ENCODE data around the gene BACH2.
"Not testable (repeated sequence)": the region's sequence is repeated elsewhere in the genome, so short reads cannot be mapped to it uniquely, and the experiment has no call there.

Gene BACH2

DNA sequence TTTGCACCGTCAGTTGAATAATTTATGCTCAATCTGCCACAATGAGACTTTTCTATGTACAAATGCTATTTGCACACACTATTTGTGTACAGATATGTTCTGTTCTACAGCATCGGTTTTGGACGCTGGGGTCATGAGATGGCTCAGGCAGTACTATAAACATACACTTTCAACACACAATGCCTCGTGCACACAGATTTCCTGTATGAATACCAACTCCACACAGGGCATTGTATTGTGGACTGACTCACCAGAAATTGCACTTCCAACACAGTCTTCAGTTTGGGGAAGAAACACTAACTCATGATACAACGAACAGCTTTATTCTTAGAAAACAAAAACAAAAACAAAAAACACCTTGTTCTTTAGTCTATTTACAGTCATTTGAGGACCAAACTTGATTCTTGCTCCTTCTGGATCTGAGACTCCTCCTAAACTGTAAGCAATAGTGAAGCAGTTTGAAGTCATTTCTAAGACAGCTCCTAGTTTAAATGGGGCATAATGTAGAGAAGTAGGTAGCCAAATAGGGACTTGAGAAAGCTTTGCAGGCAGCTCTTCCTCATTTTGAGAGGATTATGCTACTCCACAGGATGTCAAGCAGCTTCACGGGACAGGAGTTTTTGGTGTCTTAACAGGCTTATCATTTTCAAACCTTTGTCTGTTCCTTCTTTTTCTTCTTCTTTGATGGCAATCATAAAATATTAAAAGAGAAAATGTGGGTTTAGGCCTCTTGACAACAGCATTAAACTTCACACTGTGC, 368.7 kb downstream of the BACH2 start:
- DNase-seq (ENCODE audit: low spot score in 2 of 2) = no peak
- Histone ChIP-seq H3K36me3 (replicated peaks) (no peaks in the 10 kb centered on the region), H3K4me1 (no peaks in the 10 kb centered on the region), H3K9me3 (no peaks in the 10 kb centered on the region), H3K4me3 (no peak overlapping the region), H3K27me3 (ENCODE audit: low read depth) (no peaks in the 10 kb centered on the region)
- in situ Hi-C loops (cut with MboI; ENCODE audit: low sequenced_read_pairs) = no loop called here

DNA sequence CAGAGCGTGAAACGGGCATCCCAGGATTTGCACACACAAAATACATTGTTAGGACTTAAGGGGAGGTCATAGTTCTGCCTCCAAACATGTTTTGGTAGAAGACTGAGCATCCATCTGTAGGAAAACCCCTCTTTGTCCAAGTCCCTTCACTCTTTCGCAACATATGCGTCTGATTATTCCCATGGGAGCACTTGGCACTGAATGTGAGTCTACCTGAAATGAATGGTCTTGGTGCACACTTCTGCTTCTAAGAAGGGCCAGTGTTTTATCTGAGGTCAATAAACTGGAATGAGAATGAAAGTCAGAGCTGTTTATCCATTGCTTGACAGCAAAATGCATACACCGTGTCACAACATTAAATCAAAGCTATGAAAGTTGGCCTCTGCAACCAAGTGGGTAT, 369.4 kb downstream of the BACH2 start:
- Histone ChIP-seq H3K9me3 (no peaks in the 10 kb centered on the region), H3K27me3 (ENCODE audit: low read depth) (no peaks in the 10 kb centered on the region), H3K4me1 (no peaks in the 10 kb centered on the region), H3K36me3 (replicated peaks) (no peaks in the 10 kb centered on the region), H3K4me3 (no peak overlapping the region)
- DNase-seq (ENCODE audit: low spot score in 2 of 2) = no peak
- in situ Hi-C loops (cut with MboI; ENCODE audit: low sequenced_read_pairs) = no loop called here

DNA sequence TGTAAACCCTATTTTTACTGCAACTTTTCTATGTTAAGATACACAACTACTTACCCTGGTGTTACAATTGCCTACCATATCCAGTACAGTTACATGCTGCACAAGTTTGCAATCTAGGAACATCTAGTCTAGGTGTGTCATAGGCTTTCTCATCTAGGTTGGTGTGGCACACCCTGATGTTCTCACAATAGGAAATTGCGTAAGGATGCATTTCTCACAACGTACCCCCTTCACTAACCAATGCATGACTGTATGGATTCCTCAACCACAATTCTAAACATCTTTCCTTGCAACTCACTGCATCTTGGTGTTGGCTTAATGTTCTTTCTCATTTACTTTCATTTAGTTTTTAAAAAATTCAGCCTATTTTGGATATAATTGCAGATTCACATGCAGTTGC, 370.8 kb downstream of the BACH2 start:
- H3K27me3 ChIP-seq (ENCODE audit: low read depth) = no peaks in the 10 kb centered on the region
- no peaks in the 10 kb centered on the region for H3K4me1 ChIP-seq
- in situ Hi-C loops (cut with MboI; ENCODE audit: low sequenced_read_pairs) = no loop called here
- no peak overlapping the region for H3K4me3 ChIP-seq
- H3K36me3 ChIP-seq (replicated peaks) = no peaks in the 10 kb centered on the region
- no peaks in the 10 kb centered on the region for H3K9me3 ChIP-seq
- DNase-seq (ENCODE audit: low spot score in 2 of 2) = no peak

DNA sequence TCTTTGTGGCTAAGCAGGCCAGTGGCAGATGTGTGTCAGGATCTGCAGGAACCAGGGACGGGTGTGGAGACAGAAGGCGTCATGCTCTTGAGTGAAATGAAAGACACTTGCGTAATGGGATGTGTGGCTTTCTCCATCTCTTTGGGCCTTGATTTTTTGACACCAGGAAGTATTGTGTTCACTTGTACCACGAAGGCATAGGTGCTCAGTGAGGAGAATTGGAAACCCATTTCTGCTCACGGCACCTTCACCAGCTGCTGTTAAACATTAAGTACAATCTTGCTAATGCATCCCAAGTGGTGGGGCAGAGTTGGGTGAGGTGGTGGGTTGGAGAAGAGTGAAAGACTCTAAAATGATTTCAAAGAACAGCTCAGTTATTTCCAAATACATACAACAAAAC, 372.4 kb downstream of the BACH2 start:
- in situ Hi-C loops (cut with MboI; ENCODE audit: low sequenced_read_pairs) = no loop called here
- Histone ChIP-seq H3K4me1 (no peaks in the 10 kb centered on the region), H3K27me3 (ENCODE audit: low read depth) (no peaks in the 10 kb centered on the region), H3K4me3 (no peak overlapping the region), H3K9me3 (no peaks in the 10 kb centered on the region), H3K36me3 (replicated peaks) (no peaks in the 10 kb centered on the region)
- DNase-seq (ENCODE audit: low spot score in 2 of 2) = no peak

DNA sequence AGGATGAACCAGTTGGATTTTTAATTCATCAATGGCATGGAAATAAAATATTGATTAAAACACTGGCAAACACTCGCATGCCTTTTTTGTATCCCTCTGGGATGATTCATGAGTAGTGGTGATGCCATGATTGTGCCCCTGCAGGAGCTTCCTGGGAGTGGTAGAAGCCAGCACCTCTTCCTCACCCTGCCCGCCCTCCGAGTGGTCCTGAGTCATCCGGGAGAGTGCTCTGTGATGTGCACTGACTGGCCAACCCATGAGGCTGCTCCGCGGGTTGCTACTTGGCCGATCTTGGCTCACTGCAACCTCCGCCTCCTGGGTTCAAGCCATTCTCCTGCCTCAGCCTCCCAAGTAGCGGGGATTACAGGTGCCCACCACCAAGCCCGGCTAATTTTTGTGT, 375.0 kb downstream of the BACH2 start:
- Histone ChIP-seq H3K27me3 (ENCODE audit: low read depth) (no peaks in the 10 kb centered on the region), H3K9me3 (no peaks in the 10 kb centered on the region), H3K36me3 (replicated peaks) (no peaks in the 10 kb centered on the region), H3K4me1 (no peaks in the 10 kb centered on the region), H3K4me3 (no peak overlapping the region)
- DNase-seq (ENCODE audit: low spot score in 2 of 2) = no peak
- in situ Hi-C loops (cut with MboI; ENCODE audit: low sequenced_read_pairs) = no loop called here

DNA sequence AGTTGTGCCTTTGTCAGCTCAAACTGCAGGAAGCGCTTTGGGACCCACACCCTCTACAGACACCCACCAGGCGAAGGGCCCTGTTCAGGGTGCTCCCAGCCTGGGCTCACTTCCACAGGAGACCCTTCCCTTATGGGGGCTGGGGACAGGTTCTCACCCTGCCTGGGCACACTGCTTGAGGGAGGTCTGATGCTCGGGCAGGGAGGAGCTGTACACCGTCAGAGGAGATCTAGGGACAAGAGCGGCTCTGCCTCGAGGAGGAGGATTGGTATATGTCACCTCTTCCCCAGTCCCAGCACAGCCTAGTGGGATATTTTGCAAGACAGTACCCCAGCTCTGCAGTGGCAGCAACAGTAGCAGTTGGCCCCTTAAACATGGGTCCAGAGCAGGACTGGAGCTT, 375.4 kb downstream of the BACH2 start:
- H3K4me1 ChIP-seq = no peaks in the 10 kb centered on the region
- no peak for DNase-seq (ENCODE audit: low spot score in 2 of 2)
- in situ Hi-C loops (cut with MboI; ENCODE audit: low sequenced_read_pairs) = no loop called here

DNA sequence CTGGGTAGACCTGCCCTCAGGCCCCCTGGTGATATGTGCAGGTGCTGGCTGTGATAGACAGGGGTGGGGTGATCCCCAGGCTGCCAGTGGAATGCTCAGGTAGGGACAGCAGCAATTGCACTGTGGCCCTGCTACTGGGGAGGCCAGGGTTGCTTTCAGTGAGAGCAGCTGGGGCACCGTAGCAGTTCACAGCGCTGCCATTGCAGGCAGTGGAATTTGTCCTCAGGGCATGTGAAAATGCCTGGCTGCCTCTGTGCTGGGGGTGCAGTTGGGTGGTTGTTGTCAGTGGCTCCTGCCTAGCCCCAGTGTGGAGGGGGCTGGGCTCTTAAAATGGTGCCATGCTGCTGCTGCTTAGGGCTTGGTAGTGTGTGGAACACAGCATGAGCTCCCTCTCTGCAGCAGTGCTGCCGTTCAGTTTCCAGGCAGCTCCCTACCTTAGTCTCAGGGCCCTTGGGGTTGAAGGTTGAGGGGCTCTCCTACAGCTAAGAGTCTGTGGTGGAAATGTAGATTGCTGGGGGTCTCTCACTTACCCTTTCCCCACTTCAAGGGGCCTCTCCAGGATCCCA, 378.8 kb downstream of the BACH2 start:
- in situ Hi-C loops (cut with MboI; ENCODE audit: low sequenced_read_pairs) = no loop called here
- Histone ChIP-seq H3K27me3 (ENCODE audit: low read depth) (no peaks in the 10 kb centered on the region), H3K9me3 (no peaks in the 10 kb centered on the region)

More for the DNA sequence above, 375.4 kb downstream of the BACH2 start:
- no peaks in the 10 kb centered on the region for H3K9me3 ChIP-seq
- H3K27me3 ChIP-seq (ENCODE audit: low read depth) = no peaks in the 10 kb centered on the region
- no peak overlapping the region for H3K4me3 ChIP-seq
- H3K36me3 ChIP-seq (replicated peaks) = no peaks in the 10 kb centered on the region

DNA sequence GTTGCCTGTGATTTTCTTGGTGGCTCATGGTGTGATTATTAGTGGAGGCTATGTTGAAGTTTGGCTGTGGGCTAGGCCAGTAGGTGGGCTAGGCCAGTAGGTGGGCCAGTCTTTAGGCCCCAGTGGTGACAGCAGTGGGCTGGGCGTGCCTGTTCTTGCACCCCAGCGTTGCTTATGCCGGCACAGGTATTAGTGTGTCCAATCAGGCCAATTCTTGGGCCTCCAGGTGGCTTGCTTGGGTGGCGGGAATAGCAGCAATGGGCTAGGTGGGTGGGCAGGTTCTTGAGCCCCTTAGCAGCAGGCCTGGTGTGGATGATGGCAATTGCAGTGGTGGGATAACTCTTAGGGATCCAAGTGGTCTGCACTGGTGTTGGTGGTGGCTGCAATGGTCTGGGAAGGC, 379.4 kb downstream of the BACH2 start:
- Histone ChIP-seq H3K4me3 (no peak overlapping the region), H3K27me3 (ENCODE audit: low read depth) (no peaks in the 10 kb centered on the region), H3K4me1 (no peaks in the 10 kb centered on the region), H3K36me3 (replicated peaks) (no peaks in the 10 kb centered on the region), H3K9me3 (no peaks in the 10 kb centered on the region)
- no peak for DNase-seq (ENCODE audit: low spot score in 2 of 2)
- in situ Hi-C loops (cut with MboI; ENCODE audit: low sequenced_read_pairs) = no loop called here

More for the DNA sequence above, 378.8 kb downstream of the BACH2 start:
- Histone ChIP-seq H3K4me1 (no peaks in the 10 kb centered on the region), H3K4me3 (no peak overlapping the region), H3K36me3 (replicated peaks) (no peaks in the 10 kb centered on the region)
- DNase-seq (ENCODE audit: low spot score in 2 of 2) = no peak

DNA sequence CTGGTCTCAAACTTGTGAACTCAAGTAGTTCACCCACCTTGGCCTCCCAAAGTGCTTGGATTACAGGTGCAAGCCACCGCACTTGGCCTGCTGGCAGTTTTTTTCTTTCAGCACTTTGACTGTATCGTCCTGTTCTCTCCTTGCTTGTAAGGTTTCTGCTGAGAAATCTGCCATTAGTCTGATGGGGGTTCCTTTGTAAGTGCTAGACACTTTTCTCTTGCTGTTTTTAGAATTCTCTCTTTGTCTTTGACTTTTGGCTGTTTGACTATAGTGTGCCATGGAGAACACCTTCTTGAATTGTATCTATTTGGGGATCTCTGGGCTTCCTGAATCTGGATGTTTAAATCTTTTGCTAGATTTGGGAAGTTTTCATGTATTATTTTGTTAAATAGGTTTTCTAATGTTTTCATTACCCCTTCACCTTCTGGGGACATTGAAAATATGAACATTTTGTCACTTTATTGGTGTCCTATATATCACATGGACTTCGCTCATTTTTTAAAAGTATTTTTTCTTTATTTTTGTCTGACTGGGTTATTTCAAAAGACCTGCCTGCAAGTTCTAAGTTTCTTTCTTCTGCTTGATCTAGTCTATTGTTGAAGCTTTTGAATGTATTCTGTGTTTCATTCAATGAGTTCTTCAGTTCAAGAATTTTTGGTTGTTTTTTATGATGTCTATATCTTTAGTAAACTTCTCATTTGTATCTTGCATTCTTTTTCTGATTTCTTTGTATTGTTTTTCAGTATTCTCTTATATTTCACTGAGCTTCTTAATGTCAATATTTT, 380.3 kb downstream of the BACH2 start:
- H3K27me3 ChIP-seq (ENCODE audit: low read depth) = no peaks in the 10 kb centered on the region
- H3K4me1 ChIP-seq = no peaks in the 10 kb centered on the region
- H3K9me3 ChIP-seq = no peaks in the 10 kb centered on the region
- in situ Hi-C loops (cut with MboI; ENCODE audit: low sequenced_read_pairs) = no loop called here
- no peak overlapping the region for H3K4me3 ChIP-seq
- no peak for DNase-seq (ENCODE audit: low spot score in 2 of 2)
- H3K36me3 ChIP-seq (replicated peaks) = no peaks in the 10 kb centered on the region

DNA sequence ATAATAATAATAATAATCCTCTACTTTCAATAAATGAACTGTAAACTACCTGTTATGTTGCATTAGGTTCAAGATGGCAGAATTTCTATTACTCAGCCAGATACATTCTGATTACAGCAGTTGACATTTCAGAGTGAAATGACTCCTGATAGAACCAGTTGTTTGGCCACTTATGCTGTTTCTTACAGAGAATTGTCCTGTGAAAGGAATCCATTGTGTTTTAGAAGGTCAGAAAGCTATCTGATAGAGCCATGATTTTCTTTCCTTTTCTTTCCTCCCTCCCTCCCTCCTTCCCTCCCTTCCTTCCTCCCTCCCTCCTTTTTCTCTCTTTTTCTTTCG, 385.8 kb downstream of the BACH2 start:
- in situ Hi-C loops (cut with MboI; ENCODE audit: low sequenced_read_pairs) = no loop called here
- H3K4me1 ChIP-seq = peaks cover 4% of the 10 kb centered on the region; the same call in 1 of the 2 replicates
- no peaks in the 10 kb centered on the region for H3K9me3 ChIP-seq
- H3K36me3 ChIP-seq (replicated peaks) = no peaks in the 10 kb centered on the region
- DNase-seq (ENCODE audit: low spot score in 2 of 2) = no peak
- H3K4me3 ChIP-seq = no peak overlapping the region
- no peaks in the 10 kb centered on the region for H3K27me3 ChIP-seq (ENCODE audit: low read depth)

DNA sequence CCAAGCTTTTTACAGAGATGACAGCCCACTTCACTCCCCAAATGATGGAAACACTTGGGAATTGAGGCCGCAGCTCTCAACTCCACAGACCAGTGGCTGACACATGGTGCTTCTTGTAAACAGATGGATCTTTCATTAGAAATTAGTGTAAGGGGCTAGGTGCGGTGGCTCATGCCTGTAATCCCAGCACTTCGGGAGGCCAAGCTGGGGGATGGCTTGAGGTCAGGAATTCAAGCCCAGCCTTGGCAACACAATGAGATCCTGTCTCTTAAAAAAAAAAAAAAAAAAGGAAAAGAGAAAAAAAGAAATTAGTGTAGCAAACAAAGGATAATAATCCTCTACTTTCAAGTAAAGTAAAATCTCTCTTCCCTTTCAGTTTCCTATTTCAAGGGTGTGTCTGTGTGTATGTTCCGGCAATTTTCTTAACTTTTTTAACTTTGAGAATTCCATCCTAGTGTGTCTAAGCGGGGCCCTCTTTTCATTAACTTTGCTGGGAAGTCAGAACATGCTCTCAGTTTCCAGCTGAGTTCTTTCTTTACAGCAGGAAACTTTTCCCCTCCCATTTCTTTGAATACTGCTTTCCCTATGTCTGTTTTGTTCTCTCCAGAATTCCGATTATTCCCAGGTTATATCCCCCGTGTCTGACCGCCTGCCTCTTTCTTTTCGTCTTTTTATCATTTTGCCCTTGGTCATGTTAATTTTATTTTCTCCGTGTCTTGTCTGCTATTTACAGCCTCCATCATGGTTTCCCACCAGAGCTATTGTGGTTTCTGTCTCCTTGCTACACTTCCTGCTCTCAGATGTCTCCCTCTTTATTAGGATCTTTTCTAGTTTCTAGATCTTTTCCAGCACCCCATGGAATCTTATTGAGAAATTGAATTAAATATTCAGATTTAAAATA, 386.4 kb downstream of the BACH2 start:
- H3K4me3 ChIP-seq; in situ Hi-C loops (cut with MboI; ENCODE audit: low sequenced_read_pairs); H3K9me3 ChIP-seq; H3K4me1 ChIP-seq; H3K27me3 ChIP-seq (ENCODE audit: low read depth); DNase-seq (ENCODE audit: low spot score in 2 of 2); H3K36me3 ChIP-seq (replicated peaks): not testable (repeated sequence)

DNA sequence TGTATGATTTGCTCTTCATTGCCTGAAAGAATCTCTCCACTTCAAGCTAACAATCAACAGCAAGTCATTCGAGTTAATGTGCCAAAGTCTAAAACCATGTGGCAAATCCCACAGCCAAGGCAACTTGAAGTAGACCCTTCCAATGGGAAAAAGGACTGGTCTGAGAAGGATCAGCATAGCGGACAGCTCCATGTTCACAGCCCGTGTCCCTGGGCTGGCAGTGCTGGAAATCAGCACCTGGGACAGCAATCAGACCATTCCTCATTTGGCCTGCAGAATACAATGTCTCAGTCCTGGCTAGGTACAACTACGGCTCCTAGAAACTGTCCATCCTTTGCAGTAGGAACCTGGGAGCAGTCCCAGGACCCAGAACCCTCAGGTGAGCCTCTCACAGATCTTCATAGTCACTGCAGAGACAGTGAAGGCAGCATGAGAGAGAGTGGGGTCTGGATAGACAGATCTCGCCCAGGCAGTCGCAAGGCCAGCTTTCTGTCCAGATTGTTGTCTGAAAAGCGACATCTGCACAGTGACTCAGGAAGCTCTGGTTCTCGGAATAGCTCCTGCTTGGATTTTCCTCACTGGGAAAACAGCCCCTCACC, 401.3 kb downstream of the BACH2 start:
- DNase-seq (ENCODE audit: low spot score in 2 of 2) = peak; percentile 43 to 70
- no peaks in the 10 kb centered on the region for H3K36me3 ChIP-seq (replicated peaks)
- H3K4me1 ChIP-seq = peaks cover 8% of the 10 kb centered on the region

DNA sequence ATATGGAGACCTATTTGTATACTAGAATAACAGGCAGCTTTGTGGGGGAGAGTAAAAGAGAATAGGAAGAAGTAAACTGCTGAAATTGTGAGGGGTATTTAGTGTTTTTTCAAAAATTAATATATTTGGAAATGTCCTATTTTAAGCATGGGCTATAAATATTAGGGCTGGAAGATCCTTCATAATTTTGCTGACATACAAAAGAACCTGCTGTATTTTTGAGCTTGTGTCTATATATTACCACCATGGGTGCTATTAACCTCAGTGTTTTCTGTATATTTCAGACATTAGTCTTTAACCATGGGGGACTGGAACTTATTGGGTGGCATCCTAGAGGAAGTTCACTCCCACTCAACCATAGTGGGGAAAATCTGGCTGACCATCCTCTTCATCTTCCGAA, 402.5 kb downstream of the BACH2 start, which contains the start of gene GJA10:
Gene GJA10, plus strand, starts transcription at position 301 of the 400 bp plus-strand sequence. Its CDS starts 0 bp downstream, at position 301.
- in situ Hi-C loops (cut with MboI; ENCODE audit: low sequenced_read_pairs) = no loop called here
- no peak within 1 kb of the TSS for H3K4me3 ChIP-seq
- H3K36me3 ChIP-seq (replicated peaks) = no peaks in the 10 kb centered on the region
- H3K9me3 ChIP-seq = no peaks in the 10 kb centered on the region
- no peak for DNase-seq (ENCODE audit: low spot score in 2 of 2)
- H3K27me3 ChIP-seq (ENCODE audit: low read depth) = no peaks in the 10 kb centered on the region
- peaks cover 10% of the 10 kb centered on the region for H3K4me1 ChIP-seq

More for the DNA sequence above, 401.3 kb downstream of the BACH2 start:
- Histone ChIP-seq H3K27me3 (ENCODE audit: low read depth) (no peaks in the 10 kb centered on the region), H3K4me3 (no peak overlapping the region), H3K9me3 (no peaks in the 10 kb centered on the region)
- in situ Hi-C loops (cut with MboI; ENCODE audit: low sequenced_read_pairs) = no loop called here

All from HAP-1 (cell line).